GM18511 (cell line): ENCODE data around the gene NRL.
A peak's percentile ranks its signal among the peaks of the same experiment; 100 is the strongest.

Experiments used
- ATAC-seq: cut with Tn5 transposase; IDR thresholded peaks from one replicate; pipeline ENCODE4 v1.9.1; 2021; ENCODE audit warnings: mild to moderate bottlenecking, moderate library complexity; ENCODE audit not compliant: unreplicated experiment

Gene NRL

DNA sequence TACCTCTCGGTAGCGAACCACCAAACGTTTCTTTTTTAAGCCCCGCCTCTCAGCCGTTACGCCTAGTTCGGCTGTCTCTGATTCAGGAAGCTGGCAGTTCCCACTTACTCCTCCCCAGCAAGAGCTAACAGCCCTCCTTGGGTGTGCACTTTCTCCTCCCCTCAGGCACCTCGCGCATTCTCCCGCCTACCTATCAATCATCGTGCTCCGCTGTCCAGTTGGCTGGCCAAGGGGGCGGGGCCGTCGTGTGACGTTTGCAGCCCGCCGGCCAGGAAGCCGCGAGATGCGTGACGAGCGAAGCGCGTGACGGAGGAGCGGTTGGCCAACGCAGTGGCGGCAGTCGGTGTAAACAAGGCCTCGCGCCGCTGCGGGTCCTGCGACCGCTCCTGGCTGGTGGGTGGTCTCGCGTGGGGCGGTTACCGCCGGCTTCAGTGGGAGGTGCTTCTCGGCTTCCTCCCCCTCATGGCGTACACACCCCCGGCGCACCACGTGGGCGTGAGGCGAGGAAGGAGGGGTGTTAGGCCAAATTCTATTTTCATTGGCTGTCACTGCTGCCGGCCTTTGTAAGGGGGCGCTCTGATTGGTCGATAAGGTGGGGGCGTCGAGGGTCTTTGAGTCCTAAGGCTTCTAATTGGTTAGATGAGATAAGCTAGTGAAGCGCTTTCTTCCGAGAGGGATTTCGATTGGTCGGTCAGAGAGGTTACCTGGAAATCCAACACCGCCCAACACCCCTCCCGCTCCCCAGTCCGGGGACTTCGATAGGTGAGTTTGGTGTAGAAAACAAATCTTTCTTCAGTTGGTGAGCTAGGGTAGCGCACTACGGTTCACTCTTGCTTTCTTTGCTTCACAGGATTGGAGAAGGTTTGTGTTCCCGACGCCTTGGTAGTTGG lies at the start of gene NRL, which contains the start of gene DCAF11:
Gene NRL, minus strand, starts transcription at position 418 of the 890 bp plus-strand sequence. CDS start 32,101 bp downstream, outside the sequence.
Gene DCAF11, plus strand, starts transcription at position 246 of the 890 bp plus-strand sequence. CDS start 818 bp downstream, outside the sequence.
- ATAC-seq: peak; percentile 86

DNA sequence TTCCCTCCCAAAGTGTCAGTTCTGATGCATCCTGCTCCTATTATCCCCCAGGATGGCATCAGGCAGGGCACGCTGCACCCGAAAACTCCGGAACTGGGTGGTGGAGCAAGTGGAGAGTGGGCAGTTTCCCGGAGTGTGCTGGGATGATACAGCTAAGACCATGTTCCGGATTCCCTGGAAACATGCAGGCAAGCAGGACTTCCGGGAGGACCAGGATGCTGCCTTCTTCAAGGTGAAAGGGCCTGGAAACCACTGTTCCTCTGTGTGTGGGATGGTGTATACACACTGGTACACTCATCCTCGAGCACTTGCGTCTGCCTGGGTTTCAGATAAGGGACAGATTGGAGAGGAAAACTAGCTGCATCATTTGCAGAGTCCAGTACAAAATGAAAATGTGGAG lies 47.3 kb upstream of the NRL start:
- ATAC-seq: no peak

DNA sequence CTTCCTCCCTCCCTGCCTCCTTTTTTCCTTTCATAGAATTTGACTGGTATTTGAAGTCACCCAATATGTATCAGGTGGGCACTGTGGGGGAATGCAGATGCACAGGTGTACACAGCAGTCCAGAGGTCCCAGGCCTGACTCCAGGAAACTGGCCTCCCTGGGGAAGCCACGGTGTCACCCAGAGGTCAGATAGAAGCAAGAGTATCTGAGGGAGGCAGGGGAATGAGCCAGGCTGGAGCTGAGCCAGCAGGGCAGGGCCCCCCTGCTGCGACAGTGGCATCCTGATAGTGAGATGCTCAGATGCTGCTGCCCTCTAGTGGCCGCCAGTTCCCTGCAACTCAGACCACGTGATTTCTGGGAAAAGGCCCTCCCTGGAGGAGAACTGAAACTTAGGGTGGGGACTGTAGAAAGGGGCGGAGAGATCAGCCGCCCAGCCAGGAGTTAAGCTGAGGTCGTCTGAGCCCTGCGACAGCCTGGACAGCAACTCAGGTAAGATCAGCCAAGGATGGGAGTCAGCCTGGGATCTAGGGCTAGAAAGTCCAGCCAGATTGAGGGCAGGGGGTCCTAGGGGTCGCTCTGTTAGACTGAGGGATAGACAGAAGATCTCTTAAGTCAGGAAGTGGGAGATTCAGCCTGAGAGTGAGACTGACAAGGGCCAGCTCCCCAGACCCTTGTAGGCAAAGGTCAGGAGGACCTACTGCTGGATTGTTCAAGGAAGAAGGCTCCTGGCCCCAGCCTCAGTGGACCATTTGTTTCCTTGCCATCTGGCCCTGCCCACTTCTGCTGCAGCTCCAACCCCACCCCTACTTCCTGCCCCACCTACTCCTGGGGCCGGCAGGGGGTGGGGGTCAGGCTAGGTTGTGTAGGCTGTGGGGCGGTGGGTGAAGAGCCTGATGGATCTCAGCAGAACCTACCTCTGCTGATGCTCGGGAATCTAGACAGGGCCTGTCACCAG lies 46.4 kb upstream of the NRL start, which contains the start of gene IRF9:
Gene IRF9, plus strand, starts transcription at position 416 of the 955 bp plus-strand sequence. CDS start 880 bp downstream, outside the sequence.
- peak; percentile 91 for ATAC-seq

DNA sequence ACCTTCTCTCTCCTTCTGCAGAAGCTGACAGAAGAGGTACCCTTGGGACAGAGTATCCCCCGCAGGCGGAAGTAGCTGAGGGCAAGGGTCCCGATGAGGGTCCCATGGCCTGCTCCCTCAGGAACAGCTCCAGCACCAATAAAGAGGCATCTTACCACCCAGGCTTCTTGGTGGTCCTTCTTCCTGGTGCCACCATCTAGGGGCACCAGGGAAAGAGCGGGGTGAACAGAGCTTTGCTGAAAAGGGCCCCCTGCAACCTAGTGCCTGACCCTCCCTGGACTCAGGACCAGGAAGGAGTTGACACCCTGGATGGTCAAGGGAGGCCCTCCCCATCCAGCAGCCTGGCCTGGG lies 45.7 kb upstream of the NRL start:
- ATAC-seq: no peak

DNA sequence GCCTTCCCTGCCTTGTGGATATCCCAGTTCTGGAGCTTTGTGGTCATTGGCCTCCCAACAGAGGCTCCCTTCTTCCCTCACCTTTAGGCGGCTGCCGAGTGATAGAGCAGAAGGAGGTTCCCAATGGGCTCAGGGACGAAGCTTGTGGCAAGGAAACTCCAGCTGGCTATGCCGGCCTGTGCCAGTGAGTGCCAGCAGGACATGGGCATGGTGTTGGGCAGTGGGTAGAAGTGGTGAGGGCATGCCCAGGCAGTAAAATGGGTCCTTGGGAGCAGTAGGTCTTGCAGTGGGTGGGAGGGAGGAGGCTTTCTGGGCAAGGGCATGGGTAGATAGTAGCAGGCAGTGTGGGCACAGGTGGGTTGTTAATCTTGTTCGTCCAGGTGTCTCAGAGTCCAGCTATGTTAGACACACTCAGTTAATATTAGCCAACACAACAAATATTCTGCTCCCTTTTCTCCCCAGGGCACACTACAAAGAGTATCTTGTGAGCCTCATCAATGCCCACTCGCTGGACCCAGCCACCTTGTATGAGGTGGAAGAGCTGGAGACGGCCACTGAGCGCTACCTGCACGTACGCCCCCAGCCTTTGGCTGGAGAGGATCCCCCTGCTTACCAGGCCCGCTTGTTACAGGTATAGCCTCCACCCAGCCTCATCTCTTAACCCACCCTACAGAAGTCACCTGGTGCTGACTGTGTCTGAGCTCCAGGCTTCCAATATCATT lies 45.2 kb upstream of the NRL start:
- ATAC-seq: no peak

DNA sequence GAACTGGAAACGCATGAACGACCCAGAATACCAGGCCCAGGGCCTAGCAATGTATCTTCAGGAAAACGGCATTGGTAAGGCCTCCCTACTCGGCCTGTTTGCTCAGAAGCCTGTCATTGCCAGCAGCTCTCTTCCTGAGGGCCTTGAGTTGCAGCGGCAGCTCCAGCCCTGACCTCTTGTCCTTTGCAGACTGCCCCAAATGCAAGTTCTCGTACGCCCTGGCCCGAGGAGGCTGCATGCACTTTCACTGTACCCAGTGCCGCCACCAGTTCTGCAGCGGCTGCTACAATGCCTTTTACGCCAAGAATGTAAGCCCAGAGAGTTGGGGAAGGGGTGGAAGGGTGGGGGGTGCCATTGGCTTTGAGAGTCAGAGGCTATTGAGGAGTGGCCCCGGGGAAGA lies 42.6 kb upstream of the NRL start:
- no peak for ATAC-seq

DNA sequence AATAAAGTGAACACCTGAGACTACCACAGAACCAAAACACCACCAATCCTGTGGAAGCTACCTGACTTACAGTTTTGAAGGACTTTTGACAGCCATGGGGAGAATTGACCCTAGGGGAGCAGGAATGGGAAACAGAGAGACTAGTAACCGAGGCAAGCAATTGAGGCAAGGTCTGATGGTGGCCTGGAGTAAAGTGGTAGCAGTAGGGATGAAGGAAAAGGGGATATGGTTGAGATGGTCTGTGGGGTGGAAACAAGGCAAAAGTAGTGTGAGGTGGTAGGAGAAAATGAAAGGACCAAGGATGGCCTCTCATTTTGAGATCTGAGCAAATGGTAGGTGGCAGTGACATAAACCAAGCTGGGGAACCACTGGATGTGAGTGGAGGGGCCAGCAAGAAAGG lies 42.1 kb upstream of the NRL start:
- no peak for ATAC-seq

DNA sequence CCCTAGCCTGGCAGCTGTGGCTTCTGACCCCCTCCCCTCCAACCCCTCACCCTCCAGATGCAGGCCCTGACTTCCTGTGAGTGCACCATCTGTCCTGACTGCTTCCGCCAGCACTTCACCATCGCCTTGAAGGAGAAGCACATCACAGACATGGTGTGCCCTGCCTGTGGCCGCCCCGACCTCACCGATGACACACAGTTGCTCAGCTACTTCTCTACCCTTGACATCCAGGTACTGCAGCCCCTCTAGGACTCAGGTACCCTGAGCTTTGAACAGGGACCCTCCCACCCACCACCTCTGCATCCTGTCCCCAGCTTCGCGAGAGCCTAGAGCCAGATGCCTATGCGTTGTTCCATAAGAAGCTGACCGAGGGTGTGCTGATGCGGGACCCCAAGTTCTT lies 40.4 kb upstream of the NRL start:
- ATAC-seq: no peak

DNA sequence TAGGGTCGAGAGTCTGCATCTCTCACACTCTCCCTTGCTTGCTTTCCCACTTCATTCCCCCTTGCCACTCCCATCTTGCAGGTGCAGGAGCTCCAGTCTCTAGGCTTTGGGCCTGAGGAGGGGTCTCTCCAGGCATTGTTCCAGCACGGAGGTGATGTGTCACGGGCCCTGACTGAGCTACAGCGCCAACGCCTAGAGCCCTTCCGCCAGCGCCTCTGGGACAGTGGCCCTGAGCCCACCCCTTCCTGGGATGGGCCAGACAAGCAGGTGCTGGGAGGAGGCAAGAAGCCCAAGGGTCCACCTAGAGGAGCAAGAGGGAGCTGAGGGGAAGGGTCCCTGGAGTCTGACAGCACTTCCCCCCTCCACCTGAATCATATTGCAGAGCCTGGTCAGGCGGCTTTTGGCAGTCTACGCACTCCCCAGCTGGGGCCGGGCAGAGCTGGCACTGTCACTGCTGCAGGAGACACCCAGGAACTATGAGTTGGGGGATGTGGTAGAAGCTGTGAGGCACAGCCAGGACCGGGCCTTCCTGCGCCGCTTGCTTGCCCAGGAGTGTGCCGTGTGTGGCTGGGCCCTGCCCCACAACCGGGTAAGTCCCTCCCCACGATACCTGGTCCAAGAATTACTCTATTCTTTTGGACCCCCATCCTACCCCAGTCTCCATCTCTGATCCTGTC lies 36.8 kb upstream of the NRL start:
- no peak for ATAC-seq

DNA sequence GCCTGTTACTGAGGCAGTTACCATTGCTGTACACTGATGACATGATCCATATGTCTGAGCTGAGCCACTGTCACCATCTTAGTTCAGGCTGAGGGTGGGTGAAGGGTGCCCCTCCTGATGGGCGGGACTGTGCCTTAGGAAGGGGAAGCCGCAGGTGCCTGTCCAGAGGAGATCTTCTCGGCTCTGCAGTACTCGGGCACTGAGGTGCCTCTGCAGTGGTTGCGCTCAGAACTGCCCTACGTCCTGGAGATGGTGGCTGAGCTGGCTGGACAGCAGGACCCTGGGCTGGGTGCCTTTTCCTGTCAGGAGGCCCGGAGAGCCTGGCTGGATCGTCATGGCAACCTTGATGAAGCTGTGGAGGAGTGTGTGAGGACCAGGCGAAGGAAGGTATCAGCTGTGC lies 36.2 kb upstream of the NRL start:
- no peak for ATAC-seq

DNA sequence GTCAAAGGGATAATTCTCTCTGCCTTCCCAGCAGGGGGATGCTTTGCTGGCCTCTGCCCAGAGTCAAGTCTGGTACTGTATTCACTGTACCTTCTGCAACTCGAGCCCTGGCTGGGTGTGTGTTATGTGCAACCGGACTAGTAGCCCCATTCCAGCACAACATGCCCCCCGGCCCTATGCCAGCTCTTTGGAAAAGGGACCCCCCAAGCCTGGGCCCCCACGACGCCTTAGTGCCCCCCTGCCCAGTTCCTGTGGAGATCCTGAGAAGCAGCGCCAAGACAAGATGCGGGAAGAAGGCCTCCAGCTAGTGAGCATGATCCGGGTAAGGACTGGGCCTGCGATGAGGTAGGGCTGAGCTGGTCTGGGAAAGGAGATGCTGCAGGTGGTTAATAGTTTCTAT lies 35.8 kb upstream of the NRL start:
- ATAC-seq: no peak

DNA sequence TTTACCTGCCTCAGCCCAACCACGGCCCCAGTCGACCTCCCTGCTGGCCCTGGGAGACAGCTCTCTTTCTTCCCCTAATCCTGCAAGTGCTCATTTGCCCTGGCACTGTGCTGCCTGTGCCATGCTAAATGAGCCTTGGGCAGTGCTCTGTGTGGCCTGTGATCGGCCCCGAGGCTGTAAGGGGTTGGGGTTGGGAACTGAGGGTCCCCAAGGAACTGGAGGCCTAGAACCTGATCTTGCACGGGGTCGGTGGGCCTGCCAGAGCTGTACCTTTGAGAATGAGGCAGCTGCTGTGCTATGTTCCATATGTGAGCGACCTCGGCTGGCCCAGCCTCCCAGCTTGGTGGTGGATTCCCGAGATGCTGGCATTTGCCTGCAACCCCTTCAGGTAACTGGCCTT lies 35.3 kb upstream of the NRL start:
- ATAC-seq: no peak

DNA sequence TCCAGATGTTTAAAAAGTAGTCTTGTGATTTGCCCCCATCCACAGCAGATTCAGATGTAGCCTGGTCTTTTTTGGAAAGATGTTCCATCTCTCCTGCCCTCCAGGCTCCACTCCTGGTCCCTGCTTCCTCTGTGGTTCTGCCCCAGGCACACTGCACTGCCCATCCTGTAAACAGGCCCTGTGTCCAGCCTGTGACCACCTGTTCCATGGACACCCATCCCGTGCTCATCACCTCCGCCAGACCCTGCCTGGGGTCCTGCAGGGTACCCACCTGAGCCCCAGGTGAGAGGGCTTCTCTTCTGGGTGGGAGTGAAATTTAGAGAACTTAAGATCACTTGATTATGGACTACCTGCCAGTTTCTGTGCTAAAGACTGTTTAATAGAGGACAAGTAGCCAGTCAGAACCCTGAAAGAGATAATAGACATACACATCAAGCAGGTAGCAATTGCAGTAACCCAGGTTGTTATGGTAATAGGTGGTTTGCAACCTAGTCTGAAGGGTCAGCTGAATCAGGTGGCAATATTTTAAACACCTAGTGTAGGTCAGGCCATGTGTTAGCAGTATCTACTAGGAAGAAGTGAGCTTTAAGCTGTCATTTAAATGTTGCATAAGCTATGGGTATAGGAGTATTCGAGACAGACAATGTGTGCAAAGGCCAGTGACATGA lies 34.7 kb upstream of the NRL start:
- ATAC-seq: no peak

DNA sequence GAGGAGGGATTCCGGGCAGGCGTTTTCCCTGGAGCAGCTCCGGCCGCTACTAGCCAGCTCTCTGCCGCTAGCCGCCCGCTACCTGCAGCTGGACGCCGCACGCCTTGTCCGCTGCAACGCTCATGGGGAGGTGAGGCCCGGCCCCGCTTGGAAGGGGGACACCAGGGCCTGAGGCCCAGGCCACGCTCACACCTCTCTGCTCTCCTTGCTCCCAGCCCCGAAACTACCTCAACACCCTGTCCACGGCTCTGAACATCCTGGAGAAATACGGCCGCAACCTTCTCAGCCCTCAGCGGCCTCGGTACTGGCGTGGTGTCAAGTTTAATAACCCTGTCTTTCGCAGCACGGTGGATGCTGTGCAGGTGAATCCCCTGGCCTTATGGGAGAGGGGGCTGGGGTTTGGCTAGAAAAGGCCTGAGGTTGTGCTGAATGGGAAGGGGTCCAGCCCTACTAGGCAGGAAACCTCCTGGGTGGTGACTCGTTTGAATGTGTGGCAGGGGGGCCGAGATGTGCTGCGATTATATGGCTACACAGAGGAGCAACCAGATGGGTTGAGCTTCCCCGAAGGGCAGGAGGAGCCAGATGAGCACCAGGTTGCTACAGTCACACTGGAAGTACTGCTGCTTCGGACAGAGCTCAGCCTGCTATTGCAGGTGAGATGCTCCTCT lies 33.1 kb upstream of the NRL start:
- no peak for ATAC-seq

DNA sequence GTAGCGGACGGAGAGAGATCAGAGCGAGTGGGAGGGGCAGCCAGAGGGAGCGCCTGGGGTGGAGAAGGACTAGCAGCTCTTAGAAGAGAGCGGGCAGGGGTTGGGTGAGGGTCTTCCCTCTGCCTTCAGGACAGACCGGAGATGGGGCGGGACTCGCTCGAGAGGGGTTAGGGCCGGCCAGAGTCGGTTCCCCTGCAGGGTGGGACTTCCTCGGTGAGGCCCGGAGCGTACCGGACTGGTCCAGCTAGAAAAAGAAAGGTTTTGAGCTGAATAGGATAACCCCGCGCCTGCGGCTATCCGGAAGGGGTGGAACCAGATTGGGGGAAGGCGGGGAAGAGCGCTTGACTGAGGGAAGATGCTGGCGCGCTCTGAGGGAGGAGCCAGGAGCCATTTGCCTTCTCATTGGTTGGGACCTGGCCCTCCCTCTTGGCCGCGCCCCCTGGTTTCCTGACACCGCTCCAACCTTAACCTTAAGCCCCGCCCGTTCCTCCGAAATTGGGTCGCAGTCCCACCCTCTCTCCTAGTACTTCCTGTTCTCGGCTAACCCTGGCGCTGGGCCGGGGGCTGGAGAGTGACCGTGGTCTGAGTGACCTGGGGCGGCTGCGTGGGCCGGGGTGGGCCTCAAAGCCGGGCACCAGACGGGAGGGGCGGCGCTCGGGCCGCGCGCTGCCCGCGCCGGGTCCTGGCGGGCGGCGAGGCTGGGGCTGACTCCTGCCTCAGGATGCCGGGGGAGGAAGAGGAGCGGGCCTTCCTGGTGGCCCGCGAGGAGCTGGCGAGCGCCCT lies 32.4 kb upstream of the NRL start, which contains the start of gene RNF31:
Gene RNF31, plus strand, starts transcription at position 521 of the 783 bp plus-strand sequence. Its CDS starts 201 bp downstream, at position 722.
- peak; percentile 85 for ATAC-seq

DNA sequence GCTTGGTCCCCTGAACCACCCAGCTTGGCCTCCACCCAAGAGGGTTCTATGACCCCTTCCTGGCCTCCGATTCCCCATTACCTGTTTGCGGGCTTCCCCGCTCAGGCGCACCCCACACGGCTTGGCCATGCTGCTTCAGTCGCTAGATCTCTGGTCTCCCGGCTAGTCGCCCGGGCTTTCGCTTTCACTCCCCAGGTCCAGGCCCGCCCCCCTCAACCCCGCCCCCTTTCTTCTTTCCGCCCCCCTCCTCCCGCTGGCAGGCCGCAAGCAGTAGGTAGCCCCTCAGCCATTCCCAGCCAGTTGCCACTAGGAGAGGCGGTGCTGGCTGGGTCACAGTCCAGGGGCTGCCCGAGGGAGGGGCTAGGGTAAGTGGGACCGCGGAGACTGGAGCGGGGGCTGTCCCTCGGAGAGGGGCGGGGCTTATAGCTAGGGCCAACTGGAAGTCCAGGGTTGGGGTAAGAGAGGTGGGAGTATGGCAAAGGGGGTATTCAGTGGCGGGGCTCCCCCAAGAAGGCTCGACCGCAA lies 31.8 kb upstream of the NRL start, which contains the start of gene PSME2:
Gene PSME2, minus strand, starts transcription at position 158 of the 525 bp plus-strand sequence. Its CDS starts 29 bp downstream, at position 129.
- peak; percentile 70 for ATAC-seq

DNA sequence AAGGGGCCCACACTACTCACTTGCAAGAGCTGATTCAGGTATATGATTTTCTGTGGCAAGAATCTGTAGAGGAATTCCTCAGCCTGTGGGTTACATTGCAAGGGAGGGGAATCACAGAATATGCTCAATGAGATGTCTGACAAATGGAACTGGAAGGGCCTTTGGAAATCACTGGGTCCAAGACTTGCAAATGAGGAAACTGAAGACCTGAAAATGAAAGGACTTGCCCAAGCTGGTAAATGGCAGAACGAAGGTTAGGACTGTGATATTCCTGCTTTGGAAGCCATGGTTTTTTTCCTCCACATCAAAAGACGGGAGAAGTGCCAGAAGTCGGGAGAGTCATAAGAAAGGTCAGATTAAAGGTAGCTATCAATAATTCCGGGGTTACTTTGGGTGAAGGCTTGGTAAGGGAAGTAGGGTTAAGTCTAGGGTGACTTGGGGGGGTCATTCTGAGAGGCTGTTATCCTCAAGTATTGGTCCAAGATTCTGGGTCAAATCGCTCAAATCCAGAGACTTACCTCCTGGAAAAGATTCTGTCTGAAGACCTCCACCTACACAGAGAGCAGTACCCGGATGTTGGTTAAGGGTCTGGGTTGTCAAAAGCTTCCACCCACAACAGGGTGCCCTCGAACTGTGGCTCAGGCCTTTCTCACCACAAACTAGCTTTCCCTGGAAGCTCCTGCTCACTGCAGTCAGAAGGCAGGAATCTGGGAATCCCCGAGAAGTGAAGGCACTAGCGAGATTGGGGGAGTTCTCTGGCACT lies 31.1 kb upstream of the NRL start:
- no peak for ATAC-seq
